MM.1S (cell line): ENCODE results near the gene TMEM167B.

Experiments
- DNase-seq: peaks from one replicate; pipeline ENCODE4 v3.0.0-alpha.2; 2015
- H2AFZ ChIP-seq: fragments of 300-600 bp; sonication (generic); 2 replicates; pipeline ENCODE4 v1.6.0; 2016; ENCODE audit warnings: antibody characterized with exemption, low read length
- H3F3A ChIP-seq: fragments of 300-600 bp; sonication (generic); 2 replicates; pipeline ENCODE4 v1.6.1; 2016; ENCODE audit warnings: mild to moderate bottlenecking, antibody characterized with exemption, low read length, moderate library complexity, mixed read lengths; ENCODE audit not compliant: insufficient read depth
- H3K27ac ChIP-seq: fragments of 300-600 bp; sonication (generic); 2 replicates; pipeline ENCODE4 v1.5.1; 2016; ENCODE audit warnings: mild to moderate bottlenecking, low read length
- H3K27me3 ChIP-seq: fragments of 300-600 bp; sonication (generic); replicated peaks from 2 replicates; pipeline ENCODE4 v1.6.0; 2016; ENCODE audit warnings: low read length; ENCODE audit not compliant: insufficient read depth
- H3K36me3 ChIP-seq: fragments of 300-600 bp; sonication (generic); replicated peaks from 2 replicates; pipeline ENCODE4 v1.6.1; 2016; ENCODE audit warnings: mild to moderate bottlenecking, low read length, mixed read lengths; ENCODE audit not compliant: insufficient read depth
- H3K4me1 ChIP-seq: fragments of 300-600 bp; sonication (generic); 2 replicates; pipeline ENCODE4 v1.6.1; 2016; ENCODE audit warnings: low read length, mixed read lengths
- H3K4me2 ChIP-seq: fragments of 300-600 bp; sonication (generic); 2 replicates; pipeline ENCODE4 v1.6.0; 2016; ENCODE audit warnings: low read depth, low read length
- H3K4me3 ChIP-seq: fragments of 300-600 bp; sonication (generic); 2 replicates; pipeline ENCODE4 v1.5.1; 2016; ENCODE audit warnings: low read length, mixed read lengths
- H3K79me2 ChIP-seq: fragments of 300-600 bp; sonication (generic); 2 replicates; pipeline ENCODE4 v1.6.1; 2016; ENCODE audit warnings: mixed run types, low read length, mixed read lengths
- H3K9ac ChIP-seq: fragments of 300-600 bp; sonication (generic); 2 replicates; pipeline ENCODE4 v1.6.1; 2016; ENCODE audit warnings: low read length, mixed read lengths
- H3K9me2 ChIP-seq: fragments of 300-600 bp; sonication (generic); replicated peaks from 2 replicates; pipeline ENCODE4 v1.6.1; 2016; ENCODE audit warnings: mild to moderate bottlenecking, low read length, mixed read lengths; ENCODE audit not compliant: insufficient read depth
- H3K9me3 ChIP-seq: fragments of 300-600 bp; sonication (generic); replicated peaks from 2 replicates; pipeline ENCODE4 v1.6.1; 2016; ENCODE audit warnings: mild to moderate bottlenecking, low read length, mixed read lengths; ENCODE audit not compliant: insufficient read depth
- H4K20me1 ChIP-seq: fragments of 300-600 bp; sonication (generic); 2 replicates; pipeline ENCODE4 v1.6.1; 2016; ENCODE audit warnings: mild to moderate bottlenecking, low read length, moderate library complexity, mixed read lengths; ENCODE audit not compliant: insufficient read depth
- EZH2 ChIP-seq: fragments of 300-600 bp; sonication (generic); optimal IDR thresholded peaks from 2 replicates; pipeline ENCODE3; 2017; ENCODE audit warnings: low read depth, mild to moderate bottlenecking, antibody characterized with exemption, low read length, mixed read lengths
- EZH2phosphoT487 ChIP-seq: fragments of 300-600 bp; sonication (generic); IDR thresholded peaks from 2 replicates; pipeline ENCODE4 v1.6.1; 2018; ENCODE audit warnings: antibody characterized with exemption, low read length
- TF ChIP-seq, protein P1 (sequence below): fragments of 300-600 bp; sonication (generic); IDR thresholded peaks from 2 replicates; pipeline ENCODE4 v1.5.1; 2016; ENCODE audit warnings: antibody characterized with exemption, low read length, mixed read lengths

Gene TMEM167B

GRCh38 chr1:109083923-109084322 lies 6.6 kb upstream of the TMEM167B start:
- no peak overlapping the region for H3K9ac ChIP-seq
- no peak overlapping the region for H3K4me2 ChIP-seq
- H3K9me3 ChIP-seq = no peaks in the 10 kb centered on the region
- H3K27me3 ChIP-seq = no peaks in the 10 kb centered on the region
- TF ChIP-seq EZH2 (no peak), EZH2phosphoT487 (no peak)
- TF ChIP-seq, protein P1, sequence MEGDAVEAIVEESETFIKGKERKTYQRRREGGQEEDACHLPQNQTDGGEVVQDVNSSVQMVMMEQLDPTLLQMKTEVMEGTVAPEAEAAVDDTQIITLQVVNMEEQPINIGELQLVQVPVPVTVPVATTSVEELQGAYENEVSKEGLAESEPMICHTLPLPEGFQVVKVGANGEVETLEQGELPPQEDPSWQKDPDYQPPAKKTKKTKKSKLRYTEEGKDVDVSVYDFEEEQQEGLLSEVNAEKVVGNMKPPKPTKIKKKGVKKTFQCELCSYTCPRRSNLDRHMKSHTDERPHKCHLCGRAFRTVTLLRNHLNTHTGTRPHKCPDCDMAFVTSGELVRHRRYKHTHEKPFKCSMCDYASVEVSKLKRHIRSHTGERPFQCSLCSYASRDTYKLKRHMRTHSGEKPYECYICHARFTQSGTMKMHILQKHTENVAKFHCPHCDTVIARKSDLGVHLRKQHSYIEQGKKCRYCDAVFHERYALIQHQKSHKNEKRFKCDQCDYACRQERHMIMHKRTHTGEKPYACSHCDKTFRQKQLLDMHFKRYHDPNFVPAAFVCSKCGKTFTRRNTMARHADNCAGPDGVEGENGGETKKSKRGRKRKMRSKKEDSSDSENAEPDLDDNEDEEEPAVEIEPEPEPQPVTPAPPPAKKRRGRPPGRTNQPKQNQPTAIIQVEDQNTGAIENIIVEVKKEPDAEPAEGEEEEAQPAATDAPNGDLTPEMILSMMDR = no peak
- no peaks in the 10 kb centered on the region for H3F3A ChIP-seq
- H3K9me2 ChIP-seq = no peaks in the 10 kb centered on the region
- DNase-seq = no peak
- H2AFZ ChIP-seq = no peak overlapping the region
- H4K20me1 ChIP-seq = no peaks in the 10 kb centered on the region
- no peak overlapping the region for H3K4me3 ChIP-seq
- H3K79me2 ChIP-seq = no peaks in the 10 kb centered on the region
- no peaks in the 10 kb centered on the region for H3K36me3 ChIP-seq
- no peak overlapping the region for H3K27ac ChIP-seq
- H3K4me1 ChIP-seq = no peaks in the 10 kb centered on the region

DNA sequence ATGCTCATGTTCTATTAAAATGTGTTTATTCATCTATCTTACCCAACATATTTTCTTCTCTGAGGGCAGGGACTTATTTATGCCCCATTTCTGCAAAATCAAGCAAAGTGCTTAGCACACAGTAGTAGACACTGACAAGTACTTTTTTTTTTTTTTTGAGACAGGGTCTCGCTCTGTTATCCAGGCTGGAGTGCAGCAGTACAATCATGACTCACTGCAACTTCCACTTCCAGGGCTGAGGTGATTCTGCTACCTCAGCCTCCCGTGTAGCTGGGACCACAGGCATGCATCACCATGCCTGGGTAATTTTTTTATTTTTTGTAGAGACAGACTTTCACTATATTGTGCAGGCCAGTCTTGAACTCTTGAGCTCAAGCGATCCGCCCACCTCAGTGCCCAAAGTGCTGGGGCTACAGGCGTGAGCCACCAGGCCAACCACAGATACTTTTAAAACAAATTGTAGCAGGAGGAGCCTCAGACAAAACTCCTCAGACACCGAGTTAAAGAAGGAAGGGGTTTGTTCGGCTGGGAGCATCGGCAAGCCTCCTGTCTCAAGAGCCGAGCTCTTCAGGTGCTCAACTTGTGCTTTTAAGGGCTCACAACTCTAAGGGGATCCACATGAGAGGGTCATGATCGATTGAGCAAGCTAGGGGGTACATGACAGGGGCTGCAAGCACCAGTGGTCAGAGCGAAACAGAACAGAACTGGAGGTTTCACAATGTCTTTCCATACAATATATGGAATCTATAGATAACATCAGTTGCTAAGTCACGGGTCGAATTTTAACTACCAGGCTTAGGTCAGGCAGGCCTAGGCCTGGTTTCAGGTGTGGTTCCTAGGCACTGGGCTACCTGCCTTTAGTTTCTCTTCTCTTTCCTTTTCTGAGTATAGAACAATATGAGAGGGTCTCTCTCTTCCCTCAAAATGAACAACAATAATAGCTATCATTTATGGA lies 5.7 kb upstream of the TMEM167B start:
- DNase-seq = no peak
- no peaks in the 10 kb centered on the region for H3K9me2 ChIP-seq
- H2AFZ ChIP-seq = no peak overlapping the region
- no peak overlapping the region for H3K4me2 ChIP-seq
- no peak overlapping the region for H3K27ac ChIP-seq
- H3K36me3 ChIP-seq = no peaks in the 10 kb centered on the region
- TF ChIP-seq, protein P1 = no peak
- TF ChIP-seq EZH2phosphoT487 (no peak), EZH2 (no peak)
- peaks cover 5% of the 10 kb centered on the region; the same call in 1 of the 2 replicates for H3F3A ChIP-seq
- no peaks in the 10 kb centered on the region for H3K27me3 ChIP-seq
- no peaks in the 10 kb centered on the region for H3K9me3 ChIP-seq
- no peaks in the 10 kb centered on the region; the same call in 1 of the 2 replicates for H3K79me2 ChIP-seq
- H4K20me1 ChIP-seq = no peaks in the 10 kb centered on the region
- no peaks in the 10 kb centered on the region for H3K4me1 ChIP-seq
- H3K9ac ChIP-seq = no peak overlapping the region
- H3K4me3 ChIP-seq = no peak overlapping the region

- peak; percentile 74 for DNase-seq
- Histone ChIP-seq H4K20me1 (no peaks in the 10 kb centered on the region), H2AFZ (peak overlapping the region; percentile 89), H3K9me2 (no peaks in the 10 kb centered on the region), H3K4me2 (peak overlapping the region; percentile 87), H3F3A (peaks cover 11% of the 10 kb centered on the region), H3K27ac (peak overlapping the region; percentile 95; the same call in 1 of the 2 replicates), H3K9me3 (no peaks in the 10 kb centered on the region), H3K9ac (peak overlapping the region; percentile 79), H3K4me1 (0 out of 2 replicates have a peak, but pooled peaks cover 6% of the 10 kb centered on the region), H3K36me3 (no peaks in the 10 kb centered on the region), H3K79me2 (peaks cover 22% of the 10 kb centered on the region), H3K4me3 (peak overlapping the region; percentile 90), H3K27me3 (no peaks in the 10 kb centered on the region)
- TF ChIP-seq EZH2 = no peak
- TF ChIP-seq, protein P1 = peak; percentile 70
Measured at GRCh38 chr1:109089242-109090015, 1.1 kb upstream of the TMEM167B start.
